Measurements from ENCODE around the gene PLTP. TPM values are rescaled to one million over a fixed set of nuclear protein-coding genes. Genes with fewer than 3 reads are reported as not detected.

The PLTP gene
- total RNA-seq, 1 experiment from 2014 or later, result 42.6 TPM

DNA sequence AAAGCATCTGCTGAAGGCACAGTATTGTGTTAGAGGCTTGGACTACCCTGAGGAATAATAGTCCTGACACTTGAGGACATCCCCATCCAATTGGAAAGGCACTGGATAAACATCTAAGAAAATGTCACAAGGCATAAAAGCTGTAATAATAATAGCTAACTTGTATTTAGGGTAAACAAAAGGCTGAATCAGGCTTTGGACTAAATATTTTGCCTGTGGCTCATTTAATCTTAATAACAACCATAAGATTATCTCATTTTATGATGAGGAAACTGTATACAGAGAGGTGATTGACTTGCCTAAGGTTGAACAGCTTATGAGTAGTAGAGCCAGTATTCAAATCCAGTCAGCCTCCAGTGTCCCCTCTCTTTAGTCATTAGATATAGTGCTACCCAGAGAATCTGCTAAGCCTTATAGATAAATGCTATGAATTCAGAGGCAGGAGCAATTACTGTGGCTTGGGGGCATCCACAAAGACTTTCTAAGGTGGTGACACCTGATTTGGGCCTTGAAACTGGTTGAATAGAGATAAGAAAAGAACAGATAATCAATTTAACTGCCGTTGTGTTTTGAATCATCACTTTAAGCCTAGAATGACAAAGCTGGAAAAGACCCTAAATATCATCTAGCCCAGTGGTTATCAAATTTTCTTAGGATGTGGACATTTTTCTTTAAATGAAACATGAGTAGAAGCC is 38.4 kb downstream of the PLTP start:
- H3K4me1 ChIP-seq, result no peaks in the 10 kb centered on the region
- no peak for DNase-seq
- peaks cover 4% of the 10 kb centered on the region; the same call in 1 of the 2 replicates for H3K36me3 ChIP-seq (ENCODE audit: control insufficient read depth, insufficient read depth, low read length)
- no TSS peak for BruUV-seq (replicated peaks)
- Mint-ChIP-seq H3K36me3 (ENCODE audit: insufficient read depth, unreplicated experiment) (peaks cover 4% of the 10 kb centered on the region), H3K9me3 (ENCODE audit: unreplicated experiment) (no peaks in the 10 kb centered on the region), H3K4me1 (ENCODE audit: low read depth, unreplicated experiment) (peaks cover 6% of the 10 kb centered on the region), H3K27me3 (ENCODE audit: insufficient read depth, unreplicated experiment) (no peaks in the 10 kb centered on the region), H3K27ac (ENCODE audit: unreplicated experiment) (no peak overlapping the region), H3K4me3 (ENCODE audit: unreplicated experiment) (no peak overlapping the region)
- H3K9me3 ChIP-seq, result no peaks in the 10 kb centered on the region
- no peaks in the 10 kb centered on the region for H3K27me3 ChIP-seq (replicated peaks; ENCODE audit: control insufficient read depth, insufficient read depth, low read length)
- TF ChIP-seq, protein P1, sequence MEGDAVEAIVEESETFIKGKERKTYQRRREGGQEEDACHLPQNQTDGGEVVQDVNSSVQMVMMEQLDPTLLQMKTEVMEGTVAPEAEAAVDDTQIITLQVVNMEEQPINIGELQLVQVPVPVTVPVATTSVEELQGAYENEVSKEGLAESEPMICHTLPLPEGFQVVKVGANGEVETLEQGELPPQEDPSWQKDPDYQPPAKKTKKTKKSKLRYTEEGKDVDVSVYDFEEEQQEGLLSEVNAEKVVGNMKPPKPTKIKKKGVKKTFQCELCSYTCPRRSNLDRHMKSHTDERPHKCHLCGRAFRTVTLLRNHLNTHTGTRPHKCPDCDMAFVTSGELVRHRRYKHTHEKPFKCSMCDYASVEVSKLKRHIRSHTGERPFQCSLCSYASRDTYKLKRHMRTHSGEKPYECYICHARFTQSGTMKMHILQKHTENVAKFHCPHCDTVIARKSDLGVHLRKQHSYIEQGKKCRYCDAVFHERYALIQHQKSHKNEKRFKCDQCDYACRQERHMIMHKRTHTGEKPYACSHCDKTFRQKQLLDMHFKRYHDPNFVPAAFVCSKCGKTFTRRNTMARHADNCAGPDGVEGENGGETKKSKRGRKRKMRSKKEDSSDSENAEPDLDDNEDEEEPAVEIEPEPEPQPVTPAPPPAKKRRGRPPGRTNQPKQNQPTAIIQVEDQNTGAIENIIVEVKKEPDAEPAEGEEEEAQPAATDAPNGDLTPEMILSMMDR (IDR thresholded peaks at IDR 0.05; ENCODE audit: insufficient read depth in 1 of 2, low read depth in 1 of 2, low read length in 1 of 2, severe bottlenecking in 1 of 2, unreplicated experiment in 1 of 2), result no peak
- no peak overlapping the region for H3K4me3 ChIP-seq (ENCODE audit: low read depth, low read length)
- POLR2A ChIA-PET, result no interaction called here
- intact Hi-C loops (cut with micrococcal nuclease; ENCODE audit: unreplicated experiment), result no loop called here
- CTCF ChIA-PET, result no interaction called here

DNA sequence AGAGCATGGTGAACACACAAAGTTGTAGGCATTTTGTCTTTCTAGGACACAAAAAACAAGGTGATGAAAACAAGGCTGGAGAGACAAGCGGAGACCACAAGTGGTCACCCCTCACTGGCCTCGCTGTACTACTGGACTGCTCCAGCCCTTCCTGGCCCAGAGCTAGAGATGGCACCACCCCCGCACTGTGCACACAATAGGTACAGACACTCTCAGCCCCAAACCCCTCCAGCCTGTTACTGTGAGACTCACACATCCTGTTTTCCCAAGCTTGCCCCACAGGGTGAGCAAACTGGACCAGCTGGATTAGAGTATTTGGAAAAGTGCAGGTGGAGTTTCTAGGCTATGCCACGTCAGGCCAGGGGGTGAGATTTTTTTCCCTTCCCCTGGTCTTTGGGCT is 39.3 kb downstream of the PLTP start:
- Mint-ChIP-seq H3K4me3 (ENCODE audit: unreplicated experiment) (no peak overlapping the region), H3K9me3 (ENCODE audit: unreplicated experiment) (no peaks in the 10 kb centered on the region), H3K36me3 (ENCODE audit: insufficient read depth, unreplicated experiment) (no peaks in the 10 kb centered on the region), H3K27ac (ENCODE audit: unreplicated experiment) (no peak overlapping the region), H3K27me3 (ENCODE audit: insufficient read depth, unreplicated experiment) (no peaks in the 10 kb centered on the region), H3K4me1 (ENCODE audit: low read depth, unreplicated experiment) (peaks cover 11% of the 10 kb centered on the region)
- H3K4me3 ChIP-seq (ENCODE audit: low read depth, low read length), result no peak overlapping the region
- BruUV-seq (replicated peaks), result no TSS peak
- intact Hi-C loops (cut with micrococcal nuclease; ENCODE audit: unreplicated experiment), result no loop called here
- 0 out of 2 replicates have a peak, but pooled peaks cover 4% of the 10 kb centered on the region for H3K4me1 ChIP-seq
- POLR2A ChIA-PET, result interaction anchor here (0.6 to 1.7 kb wide), 3 partner anchors 8 to 14 kb away, joined by 3 to 6 read pairs (median 3); no protein-coding TSS in a partner anchor
- peak in 1 of 2 experiments; percentile 44 for DNase-seq
- 0 out of 2 replicates have a peak, but pooled peaks cover 1% of the 10 kb centered on the region for H3K36me3 ChIP-seq (ENCODE audit: control insufficient read depth, insufficient read depth, low read length)
- H3K27me3 ChIP-seq (replicated peaks; ENCODE audit: control insufficient read depth, insufficient read depth, low read length), result no peaks in the 10 kb centered on the region
- CTCF ChIA-PET, result interaction anchor here (0.9 to 1.4 kb wide), 2 partner anchors 18 to 48 kb away, joined by 3 read pairs; no protein-coding TSS in a partner anchor
- no peaks in the 10 kb centered on the region for H3K9me3 ChIP-seq
- TF ChIP-seq, protein P1 (IDR thresholded peaks at IDR 0.05; ENCODE audit: insufficient read depth in 1 of 2, low read depth in 1 of 2, low read length in 1 of 2, severe bottlenecking in 1 of 2, unreplicated experiment in 1 of 2), result no peak

DNA sequence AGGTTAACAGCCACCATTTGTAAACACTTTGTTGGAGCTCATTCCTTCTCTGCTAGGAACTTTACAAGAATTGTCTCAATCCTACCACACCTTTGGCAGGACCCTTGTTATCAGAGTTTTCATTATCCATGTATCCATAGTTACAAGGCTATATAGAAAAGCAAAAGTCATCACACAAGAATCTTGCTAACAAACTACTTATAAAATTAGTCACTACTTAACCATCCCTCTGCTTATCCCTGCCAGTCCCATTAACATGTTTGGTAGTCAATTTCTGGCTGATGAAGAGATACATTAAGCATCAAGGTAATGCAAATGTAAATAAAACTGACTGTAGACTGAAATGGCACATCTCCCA is 44.2 kb downstream of the PLTP start:
- intact Hi-C loops (cut with micrococcal nuclease; ENCODE audit: unreplicated experiment), result no loop called here
- H3K27ac Mint-ChIP-seq (ENCODE audit: unreplicated experiment), result no peak overlapping the region
- POLR2A ChIA-PET, result interaction anchor here (0.6 kb wide), 1 partner anchor 67 kb away, joined by 12 read pairs; no protein-coding TSS in a partner anchor
- no peak overlapping the region for H3K4me3 ChIP-seq (ENCODE audit: low read depth, low read length)
- H3K36me3 Mint-ChIP-seq (ENCODE audit: insufficient read depth, unreplicated experiment), result peaks cover 6% of the 10 kb centered on the region
- H3K9me3 ChIP-seq, result no peaks in the 10 kb centered on the region
- no peak overlapping the region for H3K4me3 Mint-ChIP-seq (ENCODE audit: unreplicated experiment)
- no peak for DNase-seq
- H3K4me1 Mint-ChIP-seq (ENCODE audit: low read depth, unreplicated experiment), result peaks cover 18% of the 10 kb centered on the region
- CTCF ChIA-PET, result no interaction called here
- no peaks in the 10 kb centered on the region for H3K9me3 Mint-ChIP-seq (ENCODE audit: unreplicated experiment)
- H3K27me3 ChIP-seq (replicated peaks; ENCODE audit: control insufficient read depth, insufficient read depth, low read length), result no peaks in the 10 kb centered on the region
- H3K27me3 Mint-ChIP-seq (ENCODE audit: insufficient read depth, unreplicated experiment), result no peaks in the 10 kb centered on the region
- TF ChIP-seq, protein P1 (IDR thresholded peaks at IDR 0.05; ENCODE audit: insufficient read depth in 1 of 2, low read depth in 1 of 2, low read length in 1 of 2, severe bottlenecking in 1 of 2, unreplicated experiment in 1 of 2), result no peak
- no TSS peak for BruUV-seq (replicated peaks)
- peaks cover 16% of the 10 kb centered on the region for H3K4me1 ChIP-seq
- H3K36me3 ChIP-seq (ENCODE audit: control insufficient read depth, insufficient read depth, low read length), result no peaks in the 10 kb centered on the region
